Cardiac septum (tissue), 1 donor: ENCODE data around the gene SLC22A15. TPM values are rescaled to one million over a fixed set of nuclear protein-coding genes. Genes with fewer than 3 reads are reported as not detected.
"Not testable (repeated sequence)": the region's sequence is repeated elsewhere in the genome, so short reads cannot be mapped to it uniquely, and the experiment has no call there.

Experiments used
- DNase-seq: peaks from one replicate; pipeline ENCODE4 v3.0.0-alpha.2; 2020; ENCODE audit warnings: low spot score
- intact Hi-C: fragments of 100-400 bp; cut with DNase I; formaldehyde crosslinking; loops from one replicate; pipeline ENCODE4 v1.14.0; 2022
- total RNA-seq: library from RNA; stranded (reverse); fragmentation: NEBNext Ultra II Directional; extraction: Animal tissue kit (Norgen Biotek cat#: 25700); gene quantifications from one replicate; pipeline ENCODE4 v1.2.1, GENCODE V29; 2021
- donor health status: DM: no; HTN: no; CAD: no.

Gene SLC22A15
- total RNA-seq, 1 donor from 2014 or later, result 9.8 TPM

- no peak for DNase-seq
- intact Hi-C loops, result no loop called here
Observed at GRCh38 chr1:115980156-115980555, 3.8 kb downstream of the SLC22A15 start.

DNA sequence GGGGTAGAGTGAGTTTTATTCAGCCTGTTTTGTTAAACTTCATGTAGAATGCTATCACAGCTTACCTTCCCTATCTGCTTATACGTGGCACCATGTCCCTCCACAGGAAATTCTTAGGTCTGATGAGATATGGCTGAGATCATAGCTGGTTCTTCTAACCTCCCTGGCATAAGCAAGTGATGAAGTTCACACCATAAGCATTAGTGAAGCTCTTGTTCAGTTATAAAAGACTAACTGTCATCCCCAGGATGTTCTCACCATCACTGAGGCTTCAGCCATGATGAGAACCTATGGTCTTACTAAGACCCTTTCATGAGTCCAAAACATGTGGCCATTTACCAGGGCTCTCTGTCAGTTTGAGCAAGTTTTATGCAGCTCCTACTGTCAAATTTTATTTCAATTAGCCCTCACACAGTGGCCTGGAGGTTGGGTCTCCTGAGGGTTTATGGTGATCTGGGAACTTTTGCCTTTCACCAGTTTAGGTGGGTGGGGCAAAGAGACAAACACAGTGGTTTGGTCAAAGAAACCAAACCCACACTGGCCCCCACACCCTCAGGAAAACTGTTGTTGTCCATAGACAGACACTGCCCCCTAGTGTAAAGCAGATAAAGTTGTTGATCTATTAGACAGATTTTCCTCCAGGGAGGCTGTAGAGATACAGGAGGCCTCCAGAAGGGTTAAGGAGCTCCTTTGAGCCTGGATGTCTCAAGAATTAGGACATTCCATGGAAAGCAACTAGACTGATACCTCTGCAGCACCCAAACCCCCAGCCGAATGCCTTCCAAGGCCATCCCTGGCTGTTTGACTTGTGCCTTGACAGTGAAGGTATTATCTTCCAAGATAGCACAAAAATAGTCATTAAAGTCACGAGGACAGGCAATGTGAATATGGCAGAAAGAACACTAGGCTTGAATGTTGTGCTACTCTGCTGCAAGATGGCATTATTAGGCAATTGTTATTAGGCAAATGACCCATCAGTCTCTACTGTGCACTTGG, 5.0 kb downstream of the SLC22A15 start:
- DNase-seq, result no peak
- intact Hi-C loops, result no loop called here

GRCh38 chr1:115982400-115982799, 6.1 kb downstream of the SLC22A15 start:
- intact Hi-C loops, result loop anchor here (2.0 kb wide), 1 partner anchor 174 kb away; no protein-coding TSS in a partner anchor

GRCh38 chr1:115983584-115983983, 7.3 kb downstream of the SLC22A15 start:
- intact Hi-C loops, result loop anchor here (2.0 kb wide), 1 partner anchor 175 kb away; no protein-coding TSS in a partner anchor
- no peak for DNase-seq

More at GRCh38 chr1:115982400-115982799, 6.1 kb downstream of the SLC22A15 start:
- DNase-seq, result no peak

DNA sequence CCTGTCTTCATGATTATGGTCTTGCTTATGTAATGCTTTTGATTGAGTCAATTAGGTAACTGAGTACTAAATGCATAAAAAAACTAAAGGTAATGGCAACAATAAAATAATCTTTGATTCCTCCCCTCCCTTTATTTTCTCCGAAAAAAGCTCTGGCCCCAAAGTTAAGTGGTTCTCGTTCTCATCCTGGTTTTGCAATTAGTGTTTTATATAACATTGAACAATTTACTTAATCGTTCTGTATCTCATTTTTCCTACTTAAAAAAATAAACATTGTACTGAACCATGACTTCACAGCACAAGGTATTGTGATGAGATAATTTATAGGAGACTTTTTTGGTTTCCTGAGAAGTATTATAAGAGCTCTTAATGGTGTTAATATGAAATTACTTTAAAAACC, 11.3 kb downstream of the SLC22A15 start:
- DNase-seq, result no peak
- intact Hi-C loops, result no loop called here

DNA sequence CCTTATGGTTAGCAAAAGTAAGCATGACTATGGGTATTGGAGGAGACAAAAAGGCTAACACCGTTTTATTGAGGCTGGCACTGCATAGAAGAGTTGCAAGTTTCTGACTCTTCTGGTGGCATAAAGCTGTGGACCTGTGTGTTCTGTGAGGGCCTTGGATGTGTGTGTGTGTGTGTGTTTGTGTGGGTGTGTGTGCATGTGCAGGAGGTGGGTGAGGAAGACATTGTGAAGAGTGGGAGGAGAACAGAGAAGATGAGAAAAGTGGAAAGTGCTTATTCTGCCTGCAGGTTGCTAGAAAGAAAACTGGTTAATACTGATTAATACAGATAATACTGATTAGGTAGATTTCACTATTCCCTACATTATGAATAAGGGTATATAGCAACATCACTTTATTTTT, 12.6 kb downstream of the SLC22A15 start:
- no peak for DNase-seq
- intact Hi-C loops, result no loop called here

- intact Hi-C loops, result no loop called here
- no peak for DNase-seq
Observed at GRCh38 chr1:115989699-115990098, 13.4 kb downstream of the SLC22A15 start.

DNA sequence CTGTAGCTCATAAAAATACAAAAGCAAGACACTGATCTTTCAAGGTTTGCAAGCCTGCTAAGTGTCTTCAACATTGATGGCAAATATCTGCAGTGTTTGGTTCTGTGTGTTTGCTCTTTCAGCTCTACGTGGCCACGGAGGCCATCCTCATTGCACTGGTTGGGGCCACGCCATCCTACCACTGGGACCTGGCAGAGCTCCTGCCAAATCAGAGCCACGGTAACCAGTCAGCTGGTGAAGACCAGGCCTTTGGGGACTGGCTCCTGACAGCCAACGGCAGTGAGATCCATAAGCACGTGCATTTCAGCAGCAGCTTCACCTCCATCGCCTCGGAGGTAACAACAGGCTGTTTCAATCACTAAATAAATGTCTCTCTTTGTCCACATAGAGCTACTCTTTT, 15.6 kb downstream of the SLC22A15 start:
- no peak for DNase-seq
- intact Hi-C loops, result no loop called here

- DNase-seq, intact Hi-C loops: not testable (repeated sequence)
Observed at GRCh38 chr1:115997921-115998320, 21.6 kb downstream of the SLC22A15 start.

GRCh38 chr1:116001739-116002487, 25.6 kb downstream of the SLC22A15 start:
- intact Hi-C loops, result no loop called here
- no peak for DNase-seq

DNA sequence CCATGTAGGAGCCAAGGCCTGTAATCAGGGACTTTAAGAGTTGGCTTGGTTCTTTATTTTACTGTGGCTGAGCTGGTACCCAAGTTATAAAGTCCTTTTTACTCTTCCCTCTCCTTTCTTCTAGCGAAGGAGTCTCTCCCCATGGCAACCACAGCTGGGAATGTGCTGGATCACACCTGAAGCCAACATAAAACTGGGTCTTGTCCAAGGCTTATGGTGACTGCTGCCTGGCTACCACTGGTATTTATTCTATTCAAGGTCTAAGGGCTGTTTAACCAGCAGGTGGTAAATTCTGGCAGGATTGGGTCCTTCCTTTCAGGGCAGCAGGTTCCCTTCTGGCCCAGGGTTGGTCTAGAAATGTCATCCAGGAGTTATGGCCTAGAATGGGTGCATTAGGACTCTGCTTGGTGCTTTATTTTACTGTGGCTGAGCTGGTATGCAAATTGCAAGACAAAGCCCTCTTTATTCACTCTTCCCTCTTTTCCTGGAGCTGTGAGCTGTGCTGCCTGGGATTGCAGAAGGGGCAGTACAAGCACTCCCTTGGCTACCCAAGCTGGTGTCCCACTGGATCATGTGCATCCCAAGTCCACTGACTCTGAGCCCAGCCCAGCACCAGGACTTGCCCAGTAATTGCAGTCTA, 26.6 kb downstream of the SLC22A15 start:
- DNase-seq, result no peak
- intact Hi-C loops, result no loop called here

- intact Hi-C loops, result no loop called here
- DNase-seq, result no peak
Observed at GRCh38 chr1:116003823-116004222, 27.5 kb downstream of the SLC22A15 start.

- intact Hi-C loops, result no loop called here
- DNase-seq, result no peak
Observed at GRCh38 chr1:116006486-116006964, 30.2 kb downstream of the SLC22A15 start.

GRCh38 chr1:116008656-116009390, 32.5 kb downstream of the SLC22A15 start:
- DNase-seq, result no peak
- intact Hi-C loops, result no loop called here

- intact Hi-C loops, result no loop called here
- no peak for DNase-seq
Observed at GRCh38 chr1:116012716-116013115, 36.4 kb downstream of the SLC22A15 start.

DNA sequence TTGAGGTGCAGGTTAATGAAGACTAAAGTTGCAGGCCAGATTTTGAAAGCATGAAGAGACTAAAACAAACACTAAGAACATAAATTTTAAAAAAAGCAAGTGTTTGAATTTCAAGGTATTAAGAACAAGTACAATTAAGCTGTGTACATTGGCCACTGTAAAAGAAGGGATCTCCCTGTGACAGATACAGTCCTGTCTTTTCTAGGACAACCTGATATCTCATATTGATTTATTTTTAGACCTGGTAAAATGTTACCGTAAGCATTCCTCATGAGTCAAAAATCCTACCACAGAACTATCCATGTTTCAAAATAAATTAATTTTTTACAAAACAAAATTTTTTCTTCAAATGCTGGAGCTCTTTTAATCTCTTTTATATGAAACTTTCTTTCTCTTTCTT, 39.4 kb downstream of the SLC22A15 start:
- no peak for DNase-seq
- intact Hi-C loops, result no loop called here

- no peak for DNase-seq
- intact Hi-C loops, result no loop called here
Observed at GRCh38 chr1:116018007-116018406, 41.7 kb downstream of the SLC22A15 start.

GRCh38 chr1:116019653-116020253, 43.4 kb downstream of the SLC22A15 start:
- no peak for DNase-seq
- intact Hi-C loops, result loop anchor here (2.0 kb wide), 1 partner anchor 213 kb away; no protein-coding TSS in a partner anchor
